HG02588 (cell line): ENCODE data around the gene ZNF554.
A peak's percentile ranks its signal among the peaks of the same experiment; 100 is the strongest.

Experiments used
- ATAC-seq: cut with Tn5 transposase; IDR thresholded peaks from one replicate; pipeline ENCODE4 v1.9.1; 2021; ENCODE audit warnings: mild to moderate bottlenecking, moderate library complexity; ENCODE audit not compliant: unreplicated experiment

Gene ZNF554

GRCh38 chr19:2819540-2820111 is at the start of gene ZNF554:
Gene ZNF554, plus strand, starts transcription at chr19:2819868. Its CDS starts 204 bp downstream, at chr19:2820072.
- peak; percentile 82 for ATAC-seq

DNA sequence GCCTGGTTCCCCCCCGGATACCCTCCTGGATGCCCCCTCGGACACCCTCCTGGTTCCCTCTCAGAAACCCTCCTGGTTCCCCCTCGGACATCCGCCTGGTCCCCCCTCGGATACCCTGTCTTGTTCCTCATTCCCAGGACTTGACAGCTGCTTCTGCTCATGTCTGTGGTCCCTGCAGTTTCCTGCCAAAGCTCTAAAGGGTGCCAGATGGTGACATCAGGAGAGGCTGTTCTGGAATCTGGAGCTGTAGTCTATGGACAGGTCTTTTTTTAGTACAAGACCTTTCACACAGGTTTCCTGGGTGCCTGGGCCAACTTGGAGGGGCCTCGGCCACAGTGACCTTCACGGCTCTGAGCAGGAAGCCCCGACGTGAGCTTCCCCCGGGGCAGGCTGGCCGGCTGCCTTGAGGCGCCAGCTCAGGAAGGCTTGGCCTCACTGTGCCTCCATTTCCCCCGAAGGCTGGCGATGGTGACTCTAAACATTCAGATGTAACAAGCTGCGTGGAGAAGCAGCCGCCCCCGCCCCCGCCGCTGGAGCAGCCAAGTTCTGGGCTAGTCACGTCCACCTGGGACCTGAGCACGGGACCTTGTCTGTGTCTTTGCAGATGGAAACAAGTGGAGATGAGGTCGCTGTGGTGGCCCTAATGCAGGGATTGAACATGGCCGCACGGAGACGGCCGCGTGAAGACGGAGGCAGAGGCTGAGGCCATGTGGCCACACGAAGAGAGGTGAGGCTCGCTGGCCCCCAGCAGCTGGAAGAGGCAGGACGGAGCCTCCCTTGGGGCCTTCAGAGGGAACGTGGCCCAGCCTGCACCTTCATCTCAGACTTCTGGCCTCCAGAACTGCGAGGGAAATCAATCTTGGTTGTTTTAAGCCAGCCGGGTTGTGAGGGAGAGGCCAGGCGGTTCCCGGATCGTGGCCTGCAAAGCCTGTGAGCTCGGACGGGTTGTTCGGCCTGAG is 49.3 kb upstream of the ZNF554 start:
- ATAC-seq: no peak

- no peak for ATAC-seq
Observed at GRCh38 chr19:2771786-2772674, 47.6 kb upstream of the ZNF554 start.

DNA sequence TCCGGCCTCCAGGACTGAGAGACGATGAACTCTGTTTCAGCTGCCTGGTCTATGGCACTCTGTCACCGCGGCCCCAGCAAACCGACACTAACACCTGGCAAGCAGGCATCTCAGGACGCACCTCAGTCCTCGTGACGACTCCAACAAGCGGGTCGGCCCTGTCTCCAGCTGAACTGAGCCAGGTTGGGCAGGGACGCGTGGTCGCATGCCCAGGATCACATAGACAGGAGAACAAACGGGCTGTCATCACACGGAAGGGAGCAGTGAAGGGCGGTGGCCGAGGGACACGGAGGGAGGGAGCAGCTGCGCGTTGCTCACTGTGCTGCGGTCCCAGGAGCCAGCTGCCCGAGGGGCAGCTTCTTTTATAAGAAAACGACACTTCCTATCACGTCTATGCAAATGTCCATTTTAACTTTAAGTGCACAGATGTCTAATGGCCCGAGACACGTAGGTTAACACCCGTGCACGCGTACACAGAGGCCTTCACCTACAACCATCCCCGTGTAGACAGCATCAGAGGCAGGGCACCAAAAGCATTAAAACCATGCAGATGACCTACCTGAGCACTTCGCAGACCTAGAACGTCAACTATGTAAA is 45.5 kb upstream of the ZNF554 start:
- ATAC-seq: no peak

GRCh38 chr19:2774953-2775555 is 44.6 kb upstream of the ZNF554 start:
- ATAC-seq: no peak

DNA sequence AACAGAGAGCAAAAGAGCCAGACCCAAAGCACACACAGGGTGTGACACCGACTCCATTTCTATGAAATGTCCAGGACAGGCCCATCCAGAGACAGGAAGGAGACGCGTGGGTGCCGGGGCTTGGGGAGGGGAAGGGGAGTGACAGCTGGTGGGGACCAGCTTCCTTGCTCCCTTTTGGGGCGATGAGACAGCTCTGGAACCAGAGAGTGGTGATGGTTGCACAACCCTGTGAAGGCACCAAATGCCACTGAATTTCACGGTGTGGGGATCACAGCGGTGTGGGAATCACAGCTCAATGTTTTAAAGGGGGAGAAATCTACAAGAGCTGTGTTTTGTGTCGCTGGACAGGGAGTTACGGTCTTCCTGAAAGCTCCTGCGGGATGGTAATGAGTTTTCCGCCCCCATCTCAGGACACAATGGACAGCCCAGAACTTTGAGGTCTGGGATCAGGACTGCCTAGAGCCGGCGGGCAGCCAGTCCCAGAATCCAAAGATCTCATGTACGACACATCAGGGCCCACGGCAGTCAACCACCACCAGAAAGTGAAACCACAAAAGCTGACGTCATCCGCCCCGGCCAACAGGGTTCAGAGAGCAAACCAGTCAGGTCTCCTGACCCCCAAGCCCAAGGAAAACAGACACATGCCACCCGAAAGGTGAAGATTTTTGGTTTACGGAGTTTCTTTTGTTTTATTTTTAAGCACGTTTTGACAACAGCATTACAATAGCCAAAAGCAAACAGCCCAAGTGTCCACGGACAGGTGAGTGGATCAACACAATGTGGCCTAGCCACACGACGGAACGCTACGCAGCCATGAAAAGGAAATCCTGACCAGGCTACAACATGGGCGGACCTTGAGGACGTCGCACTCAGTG is 43.9 kb upstream of the ZNF554 start:
- no peak for ATAC-seq

- ATAC-seq: no peak
Observed at GRCh38 chr19:2777952-2778683, 41.5 kb upstream of the ZNF554 start.

DNA sequence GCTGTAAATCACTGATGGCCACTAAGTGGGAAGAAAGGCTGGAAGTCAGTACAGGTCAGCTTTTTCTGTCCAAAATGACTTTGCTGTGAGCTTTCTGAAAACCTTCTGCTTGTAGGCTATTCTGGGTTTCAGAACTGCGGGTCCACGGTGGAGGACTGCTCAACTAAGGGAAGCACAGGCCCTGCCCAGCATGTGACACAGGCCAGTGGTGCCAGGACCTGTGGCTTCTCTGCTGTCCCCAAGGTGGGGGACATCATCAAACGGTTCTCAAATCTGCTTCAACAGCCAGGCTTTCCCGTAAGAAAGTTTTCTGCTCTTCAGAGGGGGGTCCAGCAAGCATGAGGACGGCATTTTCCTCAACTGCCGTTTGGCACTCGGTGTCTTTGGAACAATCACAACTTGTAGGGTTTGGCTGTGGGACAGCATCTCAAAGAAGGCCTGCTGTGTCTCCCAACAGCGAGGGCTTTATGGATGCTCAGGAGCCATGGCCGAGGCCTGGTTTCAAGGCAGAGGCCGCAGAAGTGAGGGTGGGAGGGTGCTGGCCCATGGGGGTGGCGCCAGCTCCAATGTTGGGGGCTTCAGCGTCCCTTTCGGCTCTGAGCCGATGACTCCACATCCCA is 40.4 kb upstream of the ZNF554 start:
- no peak for ATAC-seq

DNA sequence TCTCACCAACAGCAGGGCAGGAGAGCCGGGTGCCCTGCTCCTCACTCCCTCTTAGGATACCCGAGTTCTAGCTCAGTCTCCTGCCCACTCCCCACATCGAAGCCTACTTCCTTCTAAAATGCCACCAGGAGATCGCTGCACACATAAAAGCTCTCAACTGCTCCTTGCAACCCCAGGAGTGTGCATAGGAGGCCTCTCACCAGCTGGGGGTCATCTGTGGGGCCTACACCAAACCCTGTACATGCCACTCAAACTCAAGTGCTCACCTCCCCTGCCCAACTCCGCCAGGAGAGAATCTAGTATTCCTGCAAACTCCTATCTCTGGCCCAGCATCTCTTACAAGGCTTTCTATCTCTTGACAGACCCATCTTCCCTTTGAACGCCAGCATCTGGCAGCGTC is 39.4 kb upstream of the ZNF554 start:
- ATAC-seq: no peak

DNA sequence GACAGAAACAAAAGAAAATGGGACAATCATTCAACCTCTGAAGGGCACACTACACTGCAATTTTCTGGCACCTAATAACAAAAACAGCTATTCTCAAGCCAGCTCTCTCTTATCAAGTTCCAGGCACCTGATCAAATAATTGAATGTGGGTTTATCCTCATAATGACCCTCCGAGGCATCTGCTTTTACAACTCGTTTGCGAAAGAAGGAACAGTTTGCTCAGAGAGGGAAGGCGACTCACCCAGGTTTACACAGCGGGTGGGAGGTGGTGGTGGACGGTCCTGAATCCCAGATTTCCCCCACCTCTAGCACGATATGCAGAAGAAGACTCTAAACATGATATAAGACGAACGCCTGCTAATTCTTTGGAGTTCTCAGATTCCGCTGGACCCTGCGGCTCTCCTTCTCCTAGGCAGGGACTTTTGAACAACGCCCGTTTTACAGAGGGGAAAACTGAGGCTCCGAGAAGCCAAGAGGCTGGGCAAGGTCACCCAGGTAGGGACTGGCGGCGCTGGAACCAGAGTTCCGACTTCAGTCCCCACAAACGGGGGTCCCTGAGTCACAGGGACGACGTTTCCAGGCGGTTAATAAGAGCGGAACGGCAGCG is 37.2 kb upstream of the ZNF554 start:
- no peak for ATAC-seq

DNA sequence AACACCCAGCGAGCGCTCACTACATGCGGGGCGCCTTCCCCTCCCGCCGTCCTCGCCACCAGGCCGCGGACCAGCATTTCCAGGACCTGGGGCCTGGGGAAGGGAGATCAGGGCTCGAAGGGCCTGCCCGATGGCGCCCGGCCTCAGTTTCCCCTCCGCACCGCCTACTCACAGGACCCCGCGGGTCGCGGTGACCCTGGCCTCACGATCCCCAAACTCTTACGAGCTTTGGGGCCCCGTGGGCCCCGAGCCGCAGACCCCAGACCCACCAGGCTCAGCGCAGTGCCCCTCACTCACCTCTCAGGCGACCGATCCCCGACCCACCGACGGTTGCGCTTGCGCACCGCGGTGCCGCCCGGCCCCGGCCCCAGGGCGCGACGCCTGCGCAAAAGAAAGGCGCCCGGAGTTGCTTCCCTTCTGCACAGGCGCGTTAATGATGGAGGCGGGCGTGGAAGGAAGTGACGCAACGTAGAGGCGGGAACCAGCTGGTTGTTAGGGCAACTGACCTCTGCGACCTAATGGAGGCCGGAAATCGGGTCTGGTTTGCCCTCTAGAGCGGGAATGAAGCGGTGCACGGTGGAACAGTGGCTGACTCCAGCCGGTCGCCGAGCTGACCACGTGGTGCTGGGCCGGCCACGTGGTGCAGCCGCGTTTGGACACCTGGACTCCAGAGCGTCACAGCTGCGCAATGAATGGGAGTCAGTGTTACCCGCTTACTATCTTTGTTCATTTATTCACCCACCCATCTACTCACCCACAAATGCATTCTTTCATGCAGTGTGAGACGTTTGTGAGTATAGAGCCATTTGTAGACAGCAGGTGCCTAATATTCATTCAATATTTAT is 36.5 kb upstream of the ZNF554 start, which contains the start of gene SGTA:
SGTA (minus strand) TSS at position 338 of the 845 bp plus-strand sequence. CDS start 14,205 bp downstream, outside the sequence.
- peak; percentile 73 for ATAC-seq

- ATAC-seq: no peak
Observed at GRCh38 chr19:2783781-2784145, 35.9 kb upstream of the ZNF554 start.

DNA sequence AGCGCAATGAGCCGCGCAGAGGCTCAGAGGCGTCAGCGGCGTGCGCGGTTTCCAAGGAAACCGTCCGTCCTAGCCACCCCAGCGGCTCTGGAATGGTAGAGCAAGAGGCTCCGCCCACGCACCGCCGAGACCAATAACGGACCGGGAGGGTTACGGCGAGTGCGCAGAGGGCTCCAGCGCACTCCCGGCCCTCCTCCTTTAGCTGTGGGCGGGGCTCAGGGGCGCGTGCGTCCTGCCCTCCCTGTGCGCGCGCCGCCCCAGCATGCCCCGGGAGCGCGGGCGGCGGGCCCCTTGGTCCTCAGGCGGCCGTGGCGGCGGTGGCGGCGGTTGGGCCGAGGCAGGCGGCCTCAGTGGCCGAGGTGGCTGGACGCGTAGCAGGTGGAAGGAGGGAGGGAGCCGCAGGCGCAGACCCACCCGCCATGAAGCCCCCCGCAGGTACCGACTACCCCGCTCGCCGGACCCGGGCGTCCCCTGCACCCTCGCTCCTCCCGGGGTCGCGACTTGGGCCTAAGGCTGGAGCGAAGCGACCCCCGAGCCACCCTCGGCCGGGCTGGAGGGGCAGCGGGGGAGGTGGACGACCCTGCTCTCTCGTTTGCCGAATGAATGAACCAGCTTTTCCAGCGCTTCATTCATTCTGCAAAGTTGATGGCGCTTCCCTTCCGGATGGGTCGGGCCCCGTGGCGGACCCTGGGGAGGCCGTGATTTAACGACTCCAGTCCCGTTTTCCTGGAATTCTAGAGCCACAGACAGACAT is 34.2 kb upstream of the ZNF554 start, which contains the start of gene THOP1:
THOP1 (plus strand) TSS at position 260 of the 754 bp plus-strand sequence; CDS start at position 420, 160 bp downstream.
- ATAC-seq: peak; percentile 50

DNA sequence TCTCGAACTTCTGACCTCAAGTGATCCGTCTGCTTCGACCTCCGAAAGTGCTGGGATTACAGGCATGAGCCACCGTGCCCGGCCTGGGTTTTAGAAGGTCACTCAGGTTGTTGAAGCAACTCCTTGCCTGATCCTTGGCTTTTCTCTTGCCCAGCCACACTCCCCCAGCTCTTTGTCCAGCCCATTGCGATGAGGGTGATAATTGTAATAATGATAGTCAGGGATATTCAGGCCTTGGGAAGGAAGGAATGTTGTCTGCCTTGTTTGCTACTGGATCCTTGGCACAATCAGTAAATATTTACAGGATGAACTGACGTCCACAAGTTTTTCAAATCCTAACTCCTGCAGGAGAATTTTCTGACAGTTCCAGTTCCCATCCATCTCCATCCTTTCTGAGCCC is 32.6 kb upstream of the ZNF554 start:
- no peak for ATAC-seq

DNA sequence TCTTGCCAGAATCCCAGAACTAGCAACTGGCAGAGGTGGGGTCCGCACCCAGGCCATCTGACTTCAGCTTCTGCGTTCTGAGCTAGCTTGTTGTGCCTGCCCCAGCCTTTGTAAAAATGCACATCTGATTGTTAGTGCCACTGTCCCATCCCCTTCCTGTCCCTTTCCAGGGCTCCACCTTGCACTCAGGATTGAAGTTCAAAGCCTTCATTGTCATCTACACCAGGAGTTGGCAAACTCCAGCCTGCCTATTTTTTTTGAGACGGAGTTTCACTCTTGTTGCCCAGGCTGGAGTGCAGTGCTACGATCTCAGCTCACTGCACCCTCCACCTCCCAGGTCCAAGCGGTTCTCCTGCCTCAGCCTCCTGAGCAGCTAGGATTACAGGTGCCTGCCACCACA is 31.4 kb upstream of the ZNF554 start:
- no peak for ATAC-seq

- ATAC-seq: no peak
Observed at GRCh38 chr19:2790194-2790556, 29.5 kb upstream of the ZNF554 start.
